Choroid plexus epithelial cell (primary cell): Measurements from ENCODE around the gene TCF7L2.
A peak's percentile ranks its signal among the peaks of the same experiment; 100 is the strongest.

ENCODE experiments used
- DNase-seq: peaks from one replicate; pipeline ENCODE4 v3.0.0-alpha.2; 2010; ENCODE audit warnings: low read depth
- H3K4me3 ChIP-seq: 2 replicates; pipeline ENCODE4 v1.5.1; 2011; ENCODE audit warnings: low read depth, mild to moderate bottlenecking, control low read depth, low read length, moderate library complexity
- CTCF ChIP-seq: conservative IDR thresholded peaks from 2 replicates; pipeline ENCODE4 v1.5.1; 2011; ENCODE audit warnings: low read depth, mild to moderate bottlenecking, control low read depth, inconsistent platforms, low read length, moderate library complexity

TCF7L2 gene

GRCh38 chr10:112958275-112958995 is 8.4 kb downstream of the TCF7L2 start:
- peak; percentile 95 for DNase-seq
- no peak for TF ChIP-seq CTCF
- H3K4me3 ChIP-seq: no peak overlapping the region

- H3K4me3 ChIP-seq: no peak overlapping the region
- no peak for TF ChIP-seq CTCF
- peak; percentile 65 for DNase-seq
Observed at GRCh38 chr10:112959207-112959838, 9.3 kb downstream of the TCF7L2 start.

GRCh38 chr10:112960151-112960681 is 10.2 kb downstream of the TCF7L2 start:
- no peak for TF ChIP-seq CTCF
- DNase-seq: peak; percentile 43
- H3K4me3 ChIP-seq: no peak overlapping the region

- DNase-seq: no peak
- no peak overlapping the region for H3K4me3 ChIP-seq
- TF ChIP-seq CTCF: no peak
Observed at GRCh38 chr10:112961609-112962008, 11.6 kb downstream of the TCF7L2 start.

GRCh38 chr10:112962343-112962742 is 12.3 kb downstream of the TCF7L2 start:
- DNase-seq: no peak
- no peak for TF ChIP-seq CTCF
- no peak overlapping the region for H3K4me3 ChIP-seq

- TF ChIP-seq CTCF: no peak
- no peak overlapping the region for H3K4me3 ChIP-seq
- no peak for DNase-seq
Observed at GRCh38 chr10:112963835-112964234, 13.8 kb downstream of the TCF7L2 start.
